IMR-90 (cell line): ENCODE data around the gene SPESP1. TPM values are rescaled to one million over a fixed set of nuclear protein-coding genes. Genes with fewer than 3 reads are reported as not detected.

Source experiments
- ATAC-seq: fragments of 200-7000 bp; cut with Tn5 transposase; 2 replicates; pipeline ENCODE4 v1.9.1; 2020; ENCODE audit warnings: low read depth, mild to moderate bottlenecking, moderate library complexity
- BruUV-seq: library from RNA; stranded (reverse); fragments of 400-500 nt; replicated peaks from 2 replicates; lab custom pipeline; 2021; lab: Mats Ljungman, UMichigan
- CTCF ChIA-PET: fragments of 300-600 bp; formaldehyde crosslinking; extraction: SDS; loops from one replicate; lab custom pipeline; 2021; ENCODE audit warnings: antibody characterized with exemption; lab: Yijun Ruan, JAX
- POLR2A ChIA-PET: fragments of 300-600 bp; sonication (Branson Sonifier 250); formaldehyde crosslinking; loops from one replicate; lab custom pipeline; 2022; ENCODE audit warnings: antibody characterized with exemption; ENCODE audit not compliant: unreplicated experiment; lab: Charles Lee
- DNase-seq: peaks from one replicate; pipeline ENCODE4 v3.0.0; 2013
- H2AFZ ChIP-seq: replicated peaks from 2 replicates; pipeline ENCODE3; 2013; ENCODE audit warnings: low read length, mild to moderate bottlenecking; ENCODE audit not compliant: poor library complexity
- H2AK5ac ChIP-seq: 2 replicates; pipeline ENCODE4 v1.6.1; 2013; ENCODE audit warnings: low read depth, low read length, inconsistent platforms
- H2AK9ac ChIP-seq: replicated peaks from 2 replicates; pipeline ENCODE3; 2013; ENCODE audit warnings: mild to moderate bottlenecking, low read depth, low read length, moderate library complexity; ENCODE audit not compliant: poor library complexity
- H2BK120ac ChIP-seq: 2 replicates; pipeline ENCODE4 v1.6.1; 2013; ENCODE audit warnings: low read depth, low read length, inconsistent platforms
- H2BK15ac ChIP-seq: 3 replicates; pipeline ENCODE4 v1.6.1; 2013; ENCODE audit warnings: low read depth, low read length, inconsistent platforms
- H2BK20ac ChIP-seq: 2 replicates; pipeline ENCODE4 v1.6.1; 2013; ENCODE audit warnings: low read depth, mild to moderate bottlenecking, inconsistent platforms, low read length, moderate library complexity
- H2BK5ac ChIP-seq: 2 replicates; pipeline ENCODE4 v1.6.1; 2013; ENCODE audit warnings: mild to moderate bottlenecking, low read depth, low read length, inconsistent platforms; ENCODE audit not compliant: poor library complexity, severe bottlenecking
- H3K14ac ChIP-seq: replicated peaks from 2 replicates; pipeline ENCODE4 v1.6.1; 2013; ENCODE audit warnings: low read depth, low read length, inconsistent platforms
- H3K18ac ChIP-seq: 2 replicates; pipeline ENCODE4 v1.6.1; 2013; ENCODE audit warnings: low read depth, low read length, control low read depth
- H3K23ac ChIP-seq: 2 replicates; pipeline ENCODE4 v1.6.1; 2013; ENCODE audit warnings: low read depth, low read length, inconsistent platforms
- H3K27ac ChIP-seq: 2 replicates; pipeline ENCODE4 v1.5.1; 2013; ENCODE audit warnings: mild to moderate bottlenecking, control low read depth, low read length; ENCODE audit not compliant: insufficient read depth
- H3K27me3 ChIP-seq: 2 replicates; pipeline ENCODE4 v1.6.1; 2013; ENCODE audit warnings: low read length; ENCODE audit not compliant: control insufficient read depth, insufficient read depth
- H3K36me3 ChIP-seq: 2 replicates; pipeline ENCODE4 v1.6.1; 2013; ENCODE audit warnings: low read length, mixed read lengths; ENCODE audit not compliant: control insufficient read depth, insufficient read depth
- H3K4ac ChIP-seq: 2 replicates; pipeline ENCODE4 v1.6.1; 2013; ENCODE audit warnings: low read depth, low read length, inconsistent platforms
- H3K4me1 ChIP-seq: 2 replicates; pipeline ENCODE4 v1.6.1; 2013; ENCODE audit warnings: low read length, mixed read lengths; ENCODE audit not compliant: control insufficient read depth, insufficient read depth
- H3K4me2 ChIP-seq: 2 replicates; pipeline ENCODE4 v1.6.1; 2013; ENCODE audit warnings: low read depth, mild to moderate bottlenecking, control low read depth, low read length, moderate library complexity
- H3K4me3 ChIP-seq: 2 replicates; pipeline ENCODE4 v1.5.1; 2013; ENCODE audit warnings: low read depth, mild to moderate bottlenecking, control low read depth, low read length, moderate library complexity; ENCODE audit not compliant: insufficient read depth
- H3K56ac ChIP-seq: 2 replicates; pipeline ENCODE4 v1.6.1; 2013; ENCODE audit warnings: low read length, inconsistent platforms; ENCODE audit not compliant: insufficient read depth; ENCODE audit errors: extremely low read depth
- H3K79me1 ChIP-seq, 2 experiments: 2 replicates each; pipeline ENCODE4 v1.6.1; 2013; ENCODE audit warnings: low read length in 2 of 2, inconsistent platforms in 1 of 2, low read depth in 1 of 2
- H3K9ac ChIP-seq: 2 replicates; pipeline ENCODE4 v1.6.1; 2013; ENCODE audit warnings: low read depth, low read length, control low read depth
- H3K9me1 ChIP-seq: 2 replicates; pipeline ENCODE4 v1.6.1; 2013; ENCODE audit warnings: low read length, inconsistent platforms; ENCODE audit not compliant: insufficient read depth
- H3K9me3 ChIP-seq: 2 replicates; pipeline ENCODE4 v1.6.1; 2013; ENCODE audit warnings: low read length; ENCODE audit not compliant: control insufficient read depth, insufficient read depth
- H4K20me1 ChIP-seq: 2 replicates; pipeline ENCODE4 v1.6.1; 2013; ENCODE audit warnings: low read length, inconsistent platforms; ENCODE audit not compliant: insufficient read depth
- H4K5ac ChIP-seq: 2 replicates; pipeline ENCODE4 v1.6.1; 2013; ENCODE audit warnings: mild to moderate bottlenecking, low read depth, low read length, control low read depth
- H4K8ac ChIP-seq, 2 experiments: 2 replicates each; pipeline ENCODE4 v1.6.1; 2013; ENCODE audit warnings: low read depth in 2 of 2, low read length in 2 of 2, control low read depth in 1 of 2, inconsistent platforms in 1 of 2
- H4K91ac ChIP-seq: 2 replicates; pipeline ENCODE4 v1.6.1; 2013; ENCODE audit warnings: low read depth, low read length, inconsistent platforms; ENCODE audit not compliant: insufficient read depth
- BHLHE40 ChIP-seq: fragments of 150-350 bp; IDR thresholded peaks from 2 replicates; pipeline ENCODE4 v1.6.1; 2016; ENCODE audit warnings: mild to moderate bottlenecking, low read depth, low read length
- RAD21 ChIP-seq: IDR thresholded peaks from 2 replicates; pipeline ENCODE4 v1.6.1; 2012; ENCODE audit warnings: low read length, improper control_type of control experiment
- USF2 ChIP-seq: fragments of 150-350 bp; IDR thresholded peaks from 2 replicates; pipeline ENCODE4 v1.6.1; 2017; ENCODE audit warnings: mild to moderate bottlenecking, antibody characterized with exemption, low read length, low read depth
- WGBS, 2 experiments: methylation state at CpG; one replicate each; pipeline versions ENCODE4 v1.1.5 to v1.1.7; 2013; ENCODE audit warnings: missing lambda C conversion rate in 2 of 2; ENCODE audit not compliant: insufficient read length in 1 of 2; ENCODE audit errors: extremely low coverage in 2 of 2; 5-methylcytosine and 5-hydroxymethylcytosine counted together
- dilution Hi-C: fragments of 300-500 bp; cut with HindIII; formaldehyde crosslinking; loops from one replicate; pipeline ENCODE4 v1.14.3; 2018; ENCODE audit warnings: low sequenced_read_pairs; ENCODE audit not compliant: unreplicated experiment
- in situ Hi-C: fragments of 300-500 bp; cut with MboI; formaldehyde crosslinking; loops from 3 replicates; pipeline ENCODE4 v1.14.3; 2019; ENCODE audit warnings: low sequenced_read_pairs, inconsistent platforms, mixed read lengths
- intact Hi-C: fragments of 100-400 bp; cut with micrococcal nuclease; formaldehyde crosslinking; loops from 2 replicates; pipeline ENCODE4 v1.10.0; 2022
- polyA plus RNA-seq, 3 experiments: library from polyadenylated mRNA; depleted of rRNA; stranded (reverse); fragments of >200 nt; gene quantifications; 2 replicates each; pipeline ENCODE4 v1.2.3, GENCODE V29; 2012; ENCODE audit warnings: low replicate concordance in 1 of 3
- total RNA-seq: library from RNA; depleted of rRNA; stranded (reverse); fragments of >200 nt; gene quantifications from 2 replicates; pipeline ENCODE4 v1.2.3, GENCODE V29; 2012

The SPESP1 gene
- total and polyA plus RNA-seq, 2 of the 4 experiments (the other 2 are of a cell fraction) = 2.9 to 3.0 TPM

GRCh38 chr15:68989541-68990230, 59.4 kb downstream of the SPESP1 start:
- no peak overlapping the region for H2BK5ac ChIP-seq
- H3K23ac ChIP-seq = no peak overlapping the region
- no peak overlapping the region for H4K8ac ChIP-seq
- H2BK120ac ChIP-seq = no peak overlapping the region
- no peak overlapping the region for H3K4ac ChIP-seq
- H4K5ac ChIP-seq = no peak overlapping the region
- H4K20me1 ChIP-seq = no peaks in the 10 kb centered on the region
- no peak overlapping the region for H2AK5ac ChIP-seq
- CTCF ChIA-PET = no interaction called here
- H2AK9ac ChIP-seq = no peak overlapping the region
- no peaks in the 10 kb centered on the region for H3K36me3 ChIP-seq
- no peak overlapping the region for H2BK20ac ChIP-seq
- no peak overlapping the region for H3K18ac ChIP-seq
- ATAC-seq = no peak
- dilution Hi-C loops (no loop called here), intact Hi-C loops (no loop called here), in situ Hi-C loops (no loop called here)
- H3K9me3 ChIP-seq = no peaks in the 10 kb centered on the region
- no peaks in the 10 kb centered on the region for H3K79me1 ChIP-seq
- H3K27ac ChIP-seq = no peak overlapping the region
- POLR2A ChIA-PET = no interaction called here
- peaks cover 33% of the 10 kb centered on the region for H3K27me3 ChIP-seq
- H4K91ac ChIP-seq = no peak overlapping the region
- H3K14ac ChIP-seq = no peak overlapping the region
- H3K56ac ChIP-seq = no peak overlapping the region
- no peak overlapping the region for H2BK15ac ChIP-seq
- no peak overlapping the region for H3K4me3 ChIP-seq
- no peak for TF ChIP-seq RAD21
- no peak for TF ChIP-seq USF2
- no peak for TF ChIP-seq BHLHE40
- DNase-seq = no peak
- no CpG with 5 or more reads among the region's 2 CpGs for WGBS, 2 experiments
- BruUV-seq = no TSS peak
- 0 out of 2 replicates have a peak, but pooled peaks cover 1% of the 10 kb centered on the region for H3K4me1 ChIP-seq
- no peaks in the 10 kb centered on the region for H3K9me1 ChIP-seq
- H2AFZ ChIP-seq = no peak overlapping the region
- H3K9ac ChIP-seq = no peak overlapping the region
- no peak overlapping the region for H3K4me2 ChIP-seq
